NCI-H446 (cell line): ENCODE data around the gene VSTM2A.
A peak's percentile ranks its signal among the peaks of the same experiment; 100 is the strongest.
"Not testable (repeated sequence)": the region's sequence is repeated elsewhere in the genome, so short reads cannot be mapped to it uniquely, and the experiment has no call there.

Experiments used
- DNase-seq, 2 experiments: peaks; one replicate each; lab custom pipeline; 2025; lab: John Stamatoyannopoulos, UW

VSTM2A gene, protein sequence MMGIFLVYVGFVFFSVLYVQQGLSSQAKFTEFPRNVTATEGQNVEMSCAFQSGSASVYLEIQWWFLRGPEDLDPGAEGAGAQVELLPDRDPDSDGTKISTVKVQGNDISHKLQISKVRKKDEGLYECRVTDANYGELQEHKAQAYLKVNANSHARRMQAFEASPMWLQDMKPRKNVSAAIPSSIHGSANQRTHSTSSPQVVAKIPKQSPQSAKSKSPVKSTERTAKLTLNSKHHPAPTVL

DNA sequence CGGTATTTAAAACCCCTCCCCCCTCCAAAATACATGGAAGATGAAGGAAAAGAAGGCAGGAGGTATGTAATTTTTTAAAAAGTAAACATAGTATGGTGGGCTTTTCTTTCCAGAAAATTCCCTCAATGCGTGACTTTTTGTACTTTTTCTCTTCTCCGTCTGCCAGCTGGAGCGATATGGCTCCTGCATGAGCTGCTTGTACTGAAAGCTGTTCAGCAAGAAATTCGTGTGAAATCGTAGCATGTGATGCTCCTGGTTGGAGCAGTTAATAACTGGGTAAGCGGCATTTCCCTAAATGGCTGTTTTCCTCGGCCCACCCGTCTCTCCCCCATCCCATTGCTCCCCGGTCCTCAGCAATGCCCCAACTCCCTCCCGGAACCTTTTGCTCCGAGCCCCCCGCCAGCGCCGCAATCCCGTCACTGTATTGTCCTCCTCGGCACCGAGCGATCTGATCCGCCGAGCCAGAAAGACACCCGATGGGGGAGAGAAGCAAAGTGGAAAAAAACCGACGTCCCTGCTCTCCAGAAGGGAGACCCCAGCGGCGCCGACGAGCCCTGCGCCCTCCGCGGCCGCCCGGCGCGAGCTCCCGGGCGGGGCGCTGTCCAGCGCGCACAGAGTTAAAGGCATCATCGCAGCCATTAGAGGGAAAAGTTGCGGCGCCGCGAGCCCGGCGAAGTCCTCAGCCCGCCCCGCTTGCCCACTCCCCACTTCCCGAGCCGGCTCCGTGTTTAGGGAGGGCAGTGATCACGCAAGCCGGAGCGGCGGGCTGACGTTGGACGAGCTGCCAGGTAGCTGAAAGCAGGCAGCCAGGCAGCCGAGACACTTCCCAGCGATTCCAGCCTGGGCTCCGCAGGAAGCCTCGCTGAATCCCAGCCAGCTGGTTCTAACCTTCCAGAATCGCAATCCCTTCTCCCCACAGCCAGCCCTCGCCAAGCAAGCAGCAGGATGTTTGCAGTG lies at the start of gene VSTM2A:
Gene VSTM2A (plus strand): TSS at position 707 of the 957 bp plus-strand sequence. CDS start 356 bp downstream, outside the sequence.
- DNase-seq: peak in 1 of 2 experiments; percentile 46

DNA sequence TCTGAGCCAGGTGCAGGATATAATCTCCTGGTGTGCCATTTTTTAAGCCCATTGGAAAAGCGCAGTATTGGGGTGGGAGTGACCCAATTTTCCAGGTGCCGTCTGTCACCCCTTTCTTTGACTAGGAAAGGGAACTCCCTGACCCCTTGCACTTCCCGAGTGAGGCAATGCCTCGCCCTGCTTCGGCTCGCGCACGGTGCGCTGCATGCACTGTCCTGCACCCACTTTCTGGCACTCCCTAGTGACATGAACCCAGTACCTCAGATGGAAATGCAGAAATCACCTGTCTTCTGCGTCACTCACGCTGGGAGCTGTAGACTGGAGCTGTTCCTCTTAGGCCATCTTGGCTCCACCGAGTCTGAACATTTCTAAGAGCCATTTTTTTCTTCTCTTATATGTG lies 37.6 kb upstream of the VSTM2A start:
- DNase-seq: not testable (repeated sequence)

DNA sequence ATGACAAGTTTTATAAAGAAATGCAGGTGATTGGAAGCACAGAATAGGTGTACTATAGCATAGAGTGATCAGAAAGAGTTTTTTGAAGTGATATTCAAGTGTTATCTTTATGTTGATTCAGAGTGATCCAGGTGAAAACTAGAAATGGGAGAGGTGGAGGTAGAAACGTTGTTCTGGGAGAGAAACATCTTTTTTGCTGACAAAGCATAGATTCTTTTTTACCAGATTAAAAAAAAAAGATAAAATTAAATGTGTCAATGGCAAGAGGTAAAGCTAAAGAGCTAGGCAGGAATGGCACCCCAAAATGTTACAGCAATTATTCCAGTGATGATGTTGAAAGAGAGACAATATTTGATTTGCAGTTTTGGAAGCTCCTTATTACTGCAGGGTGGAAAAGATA lies 12.6 kb upstream of the VSTM2A start:
- DNase-seq: no peak

DNA sequence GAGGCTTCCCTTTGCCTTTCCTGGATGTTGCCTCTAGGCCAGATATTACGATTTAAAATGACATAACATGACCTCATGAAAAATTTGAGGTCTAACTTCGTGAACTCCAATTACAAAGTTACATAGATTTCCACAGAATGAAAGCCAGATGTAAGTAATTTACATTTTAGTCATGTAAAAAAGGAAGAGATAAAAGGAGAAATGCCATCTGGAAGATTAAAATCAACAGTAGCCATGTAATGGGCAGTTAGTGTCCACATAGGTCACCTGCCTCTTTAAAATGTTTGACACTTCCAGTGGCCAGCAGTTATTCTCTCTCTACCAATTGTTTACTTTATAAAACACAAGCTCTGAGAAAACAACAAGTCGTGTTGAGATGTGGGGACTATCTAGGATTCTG lies 4.1 kb upstream of the VSTM2A start:
- no peak for DNase-seq

DNA sequence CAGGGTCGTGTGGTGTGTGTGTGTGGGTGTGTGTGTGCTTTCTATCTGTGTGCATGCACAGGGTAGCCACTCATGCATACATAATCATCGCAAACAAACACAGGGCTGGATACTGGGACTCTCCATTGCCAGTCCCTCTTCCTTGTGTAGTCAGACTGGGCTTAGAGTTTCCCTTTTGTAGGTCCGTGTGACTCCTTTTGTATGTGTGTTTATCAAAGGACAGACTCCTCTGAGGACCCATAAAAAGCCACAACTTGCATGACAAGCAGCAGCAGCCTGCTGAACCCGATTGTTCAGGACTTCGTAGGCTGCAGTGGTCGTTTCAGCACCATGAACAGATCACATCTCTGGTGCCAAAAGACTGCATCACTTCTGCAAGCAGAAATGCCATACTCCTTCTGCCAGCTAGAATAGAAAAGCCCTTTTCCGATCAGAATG lies 895 bp downstream of the VSTM2A start:
- no peak for DNase-seq

DNA sequence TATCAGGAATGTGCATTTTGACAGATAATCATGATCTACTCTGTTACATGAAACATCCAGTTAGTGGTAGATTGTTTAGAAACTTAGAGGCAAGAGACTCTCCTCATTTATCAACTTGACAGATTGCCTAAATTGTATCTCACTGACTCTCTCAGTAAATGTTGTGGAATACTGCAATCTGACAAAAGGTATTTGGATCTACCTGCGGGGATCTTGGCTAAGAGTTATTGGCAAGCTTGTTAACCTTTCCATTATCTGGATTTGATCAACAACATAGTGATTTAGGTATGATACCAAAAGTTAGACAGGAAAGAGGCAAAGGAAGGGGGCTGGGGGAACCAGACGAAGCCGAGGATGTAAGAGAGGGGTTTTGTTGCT lies 2.0 kb downstream of the VSTM2A start:
- no peak for DNase-seq

DNA sequence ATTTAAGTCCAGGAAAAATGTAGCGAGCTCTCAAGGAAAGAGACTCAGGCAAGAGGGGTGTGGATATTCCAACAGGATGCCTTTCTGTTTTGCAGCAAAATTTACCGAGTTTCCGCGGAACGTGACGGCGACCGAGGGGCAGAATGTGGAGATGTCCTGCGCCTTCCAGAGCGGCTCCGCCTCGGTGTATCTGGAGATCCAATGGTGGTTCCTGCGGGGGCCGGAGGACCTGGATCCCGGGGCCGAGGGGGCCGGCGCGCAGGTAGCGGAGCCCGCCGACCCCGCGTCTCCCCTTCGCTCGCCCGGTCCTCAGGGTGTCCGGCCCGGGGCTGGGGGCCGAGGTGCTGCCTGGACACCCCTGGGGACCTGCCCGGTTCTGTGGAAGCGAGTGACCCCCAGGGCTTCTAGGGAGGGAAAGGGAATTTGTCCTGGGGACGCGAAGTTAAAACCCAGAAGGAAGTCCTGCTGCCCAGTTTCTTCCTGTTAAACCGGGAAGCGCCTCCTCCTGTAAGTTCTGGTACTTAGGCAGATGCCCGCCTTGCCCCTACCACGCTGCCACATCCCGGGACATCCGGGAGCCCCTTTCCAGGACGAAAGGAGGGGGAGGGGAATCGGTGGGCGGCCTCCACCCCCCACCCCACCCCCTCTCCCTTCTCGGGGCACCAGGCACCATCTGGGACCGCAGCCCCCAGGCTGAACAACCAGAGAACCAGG lies 2.5 kb downstream of the VSTM2A start:
- no peak for DNase-seq

DNA sequence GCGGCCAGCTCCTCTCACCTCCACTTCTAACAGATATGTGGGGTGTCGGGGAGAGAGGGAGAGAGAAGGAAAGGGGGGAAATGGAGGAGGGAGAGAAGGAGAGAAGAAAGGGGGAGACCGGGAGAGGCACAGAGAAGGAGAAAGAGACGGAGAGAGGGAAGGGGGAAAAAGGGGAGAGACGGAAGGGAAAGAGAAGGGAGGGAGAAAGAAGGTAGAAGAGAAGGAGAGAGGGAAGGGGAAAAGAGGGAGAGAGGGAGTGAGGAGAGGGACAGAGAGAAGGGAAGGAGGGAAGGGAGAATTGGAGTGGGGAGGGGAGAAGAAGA lies 3.0 kb downstream of the VSTM2A start:
- DNase-seq: no peak

DNA sequence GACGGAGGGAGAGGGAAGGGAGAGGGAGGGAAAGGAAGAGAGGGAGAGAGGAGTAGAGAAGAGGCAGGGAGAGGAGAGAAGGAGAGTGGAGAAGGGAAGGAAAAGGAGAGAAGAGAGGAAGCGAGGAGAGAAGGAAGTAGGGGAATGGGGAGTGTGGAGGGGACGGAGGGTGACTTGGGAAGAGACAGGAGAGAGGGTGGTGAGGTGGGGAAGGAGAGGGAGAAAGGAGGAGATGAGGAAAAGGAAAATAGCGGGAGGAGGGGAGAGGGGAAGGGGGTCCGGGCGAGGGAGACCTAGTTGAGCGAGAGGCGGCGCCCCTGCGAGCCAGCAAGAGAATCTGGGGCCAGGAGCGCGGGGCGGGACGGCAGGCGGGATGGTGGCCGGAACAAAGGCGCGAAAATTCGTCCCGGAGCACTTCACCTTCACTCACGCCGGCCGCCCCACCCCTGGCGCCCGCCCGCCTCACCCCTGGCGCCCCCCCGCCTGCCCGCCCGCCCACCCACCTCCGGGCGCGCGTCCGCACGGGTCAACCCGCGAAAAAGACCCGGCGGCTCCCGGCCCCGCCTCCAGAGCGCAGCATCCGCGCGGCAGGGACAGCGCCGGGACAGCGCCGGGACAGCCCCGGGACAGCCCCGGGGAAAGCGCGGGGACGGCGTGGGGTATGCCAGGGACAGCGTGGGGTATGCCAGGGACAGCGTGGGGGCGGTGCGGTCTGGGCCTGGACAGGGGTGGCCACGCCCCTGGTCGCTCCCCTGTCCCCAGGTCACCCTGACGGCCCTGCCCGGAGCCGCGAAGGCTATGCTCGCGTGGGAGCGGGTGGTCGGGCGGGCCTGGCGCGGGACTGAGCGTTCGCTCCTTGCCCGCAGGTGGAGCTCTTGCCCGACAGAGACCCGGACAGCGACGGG lies 4.2 kb downstream of the VSTM2A start:
- no peak for DNase-seq

DNA sequence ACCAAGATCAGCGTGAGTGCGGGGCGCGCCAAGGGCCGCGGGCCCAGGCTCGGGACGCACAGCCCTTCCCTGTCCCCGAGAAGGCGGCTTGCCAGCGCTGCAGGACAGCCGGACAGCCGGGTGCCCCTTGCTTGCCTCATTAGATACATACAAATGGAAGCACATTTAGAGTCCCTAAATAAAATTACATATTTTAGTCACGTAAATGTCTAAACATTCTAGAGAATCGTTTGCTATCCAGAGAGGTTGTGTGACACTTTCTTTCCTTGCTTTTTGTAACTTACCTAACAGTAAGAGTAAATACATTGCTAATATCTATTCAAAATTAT lies 4.8 kb downstream of the VSTM2A start:
- DNase-seq: no peak

DNA sequence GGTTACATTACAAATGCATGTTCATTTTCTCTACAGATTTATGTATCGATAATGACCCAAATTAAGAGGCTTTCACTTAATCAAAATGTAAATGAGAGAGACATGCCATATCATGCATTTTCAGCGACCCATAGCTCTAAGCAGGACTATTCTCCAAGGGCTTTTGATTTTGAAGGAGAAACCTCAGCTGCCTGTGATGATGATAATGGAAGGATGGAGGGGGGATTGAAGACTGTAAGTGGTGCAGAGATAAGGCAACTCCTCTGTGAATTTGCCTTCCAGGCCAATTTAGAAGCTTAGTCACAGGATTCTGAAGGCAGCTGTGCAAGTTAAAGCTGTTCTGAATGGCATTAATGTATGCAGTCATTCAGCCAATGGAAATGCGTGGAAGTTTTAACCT lies 8.3 kb downstream of the VSTM2A start:
- no peak for DNase-seq

DNA sequence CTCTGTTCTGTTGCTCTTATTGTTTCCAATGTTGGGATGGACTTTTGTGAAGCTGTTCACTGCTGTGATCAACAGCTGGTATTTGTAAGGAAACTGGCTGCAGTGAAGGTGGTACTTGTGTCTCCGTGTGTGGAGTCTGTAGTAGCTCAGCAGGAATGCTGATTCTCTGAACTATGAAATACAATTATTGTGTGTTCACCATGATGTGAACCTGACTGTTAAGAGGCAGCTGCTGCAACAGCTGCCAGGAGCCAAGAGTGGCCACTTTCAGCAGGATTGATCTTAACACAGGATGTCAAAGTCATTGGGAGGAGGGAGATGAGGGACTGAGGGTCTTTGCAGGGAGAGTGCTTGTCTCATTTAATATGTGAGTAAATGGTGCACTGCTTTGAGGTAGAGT lies 13.9 kb downstream of the VSTM2A start:
- no peak for DNase-seq

DNA sequence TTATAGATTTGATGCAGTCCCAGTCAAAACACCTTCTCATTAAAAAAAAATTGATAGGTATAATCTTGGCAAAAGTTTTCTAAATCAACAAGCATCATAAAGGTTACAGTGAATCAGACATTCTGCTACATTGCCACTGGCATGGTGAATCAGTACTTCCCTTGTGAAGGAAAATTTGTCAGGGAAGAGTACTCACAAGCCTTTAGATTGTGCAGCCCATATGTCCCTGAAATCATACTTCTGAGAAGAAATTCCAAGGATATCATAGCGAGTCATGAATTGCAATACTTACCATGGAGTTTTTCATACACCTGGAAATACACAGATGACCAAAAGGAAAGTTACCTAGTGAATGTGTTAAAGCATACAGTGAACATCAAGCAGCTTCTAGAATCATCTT lies 17.2 kb downstream of the VSTM2A start:
- DNase-seq: no peak

DNA sequence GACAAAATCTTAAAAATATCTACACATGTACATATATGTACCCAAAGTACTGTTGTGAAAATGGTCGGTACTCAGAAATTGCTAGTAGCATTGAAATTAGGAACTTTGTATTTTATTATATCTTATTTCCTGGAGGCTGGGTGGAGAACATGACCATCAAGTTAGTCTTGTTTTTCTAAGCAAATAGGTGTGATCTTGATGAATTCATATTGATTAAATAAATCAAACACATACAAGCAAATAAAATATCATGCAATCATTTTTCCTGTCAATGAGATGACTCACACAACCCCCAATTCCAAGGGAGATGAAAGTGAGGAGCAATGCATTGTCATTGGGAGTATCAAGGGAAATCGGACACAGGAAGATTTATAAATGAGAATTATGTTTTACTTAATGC lies 18.0 kb downstream of the VSTM2A start:
- no peak for DNase-seq

DNA sequence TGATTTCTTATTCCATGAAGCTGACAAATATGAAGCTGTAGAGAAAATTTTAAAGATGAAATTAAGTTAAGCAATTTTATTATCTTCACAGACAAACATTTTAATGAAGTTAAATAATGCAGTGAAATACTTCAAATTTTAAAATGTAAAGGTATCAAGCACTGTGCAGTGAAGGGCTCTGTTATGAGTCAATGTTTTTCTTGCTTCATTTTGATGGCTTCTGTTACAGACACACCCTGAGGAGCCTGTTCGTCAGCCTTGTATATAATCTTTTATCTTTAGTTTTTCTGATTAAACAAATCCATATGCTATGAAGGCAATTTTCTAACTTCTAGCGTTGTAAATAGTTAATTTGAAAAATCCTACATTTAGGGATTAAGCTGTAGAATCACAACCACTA lies 18.5 kb downstream of the VSTM2A start:
- no peak for DNase-seq

DNA sequence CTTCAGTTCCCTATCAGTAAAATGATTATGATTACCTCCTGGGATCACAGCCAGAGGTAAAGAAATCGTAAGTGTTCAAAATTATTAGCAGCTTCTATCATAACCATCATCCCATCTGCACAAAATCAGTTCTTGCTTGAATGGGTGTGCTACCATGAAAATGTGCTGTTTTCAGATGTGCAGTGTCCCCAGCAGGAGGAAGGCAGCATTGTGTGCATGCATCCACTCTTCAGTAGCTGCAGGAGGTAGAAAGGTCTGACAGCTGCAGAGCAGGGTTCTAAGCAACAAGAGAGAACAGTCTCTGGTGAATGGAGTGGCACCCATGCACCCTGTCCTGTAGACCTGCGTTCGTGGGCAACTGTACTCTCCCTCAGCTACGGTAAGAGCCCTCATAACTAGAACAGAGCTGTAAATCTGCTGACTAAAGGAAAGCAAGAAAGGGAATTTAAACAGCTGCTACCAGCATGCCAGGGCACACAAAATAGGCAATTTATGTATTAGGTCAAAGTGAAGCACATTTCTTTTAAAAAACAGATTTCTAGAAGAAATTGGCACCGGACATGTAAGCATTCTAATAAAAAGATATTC lies 21.2 kb downstream of the VSTM2A start:
- no peak for DNase-seq

DNA sequence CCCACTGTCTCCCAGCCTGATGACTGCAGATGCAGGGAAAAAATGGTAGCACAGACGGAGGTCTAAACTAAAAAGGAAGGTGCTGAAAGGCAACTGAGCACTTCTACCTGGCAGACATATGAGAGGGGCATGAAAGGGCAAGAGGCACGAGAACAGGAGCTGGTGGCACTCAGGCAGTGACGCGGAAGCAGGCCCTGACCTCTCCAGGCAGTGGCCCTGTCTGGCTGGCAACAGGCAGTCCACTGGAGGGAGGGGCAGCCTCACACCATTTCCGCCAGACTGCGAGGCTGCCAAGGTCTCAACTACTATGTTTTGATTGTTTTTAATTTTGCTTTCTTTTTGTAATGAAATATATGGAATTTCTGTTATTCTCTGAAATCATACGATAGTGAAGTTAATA lies 23.3 kb downstream of the VSTM2A start:
- DNase-seq: no peak

DNA sequence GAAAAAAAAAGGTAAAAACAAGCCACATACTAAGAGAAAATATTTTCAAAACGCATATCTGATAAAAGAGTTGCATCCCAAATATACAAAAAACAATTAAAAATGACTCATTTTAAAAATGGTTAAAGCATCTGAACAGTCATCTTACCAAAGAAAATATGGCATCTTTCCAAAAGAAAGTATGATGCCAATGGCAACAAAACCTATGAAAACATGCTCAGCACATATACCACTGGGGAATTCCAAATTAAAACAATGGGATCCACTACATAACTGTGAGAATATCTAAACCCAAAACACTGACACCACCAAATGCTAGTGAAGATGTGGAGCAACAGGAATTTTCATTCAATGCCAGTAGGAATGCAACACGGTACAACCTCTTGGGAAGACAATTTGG lies 39.3 kb downstream of the VSTM2A start:
- DNase-seq: no peak

DNA sequence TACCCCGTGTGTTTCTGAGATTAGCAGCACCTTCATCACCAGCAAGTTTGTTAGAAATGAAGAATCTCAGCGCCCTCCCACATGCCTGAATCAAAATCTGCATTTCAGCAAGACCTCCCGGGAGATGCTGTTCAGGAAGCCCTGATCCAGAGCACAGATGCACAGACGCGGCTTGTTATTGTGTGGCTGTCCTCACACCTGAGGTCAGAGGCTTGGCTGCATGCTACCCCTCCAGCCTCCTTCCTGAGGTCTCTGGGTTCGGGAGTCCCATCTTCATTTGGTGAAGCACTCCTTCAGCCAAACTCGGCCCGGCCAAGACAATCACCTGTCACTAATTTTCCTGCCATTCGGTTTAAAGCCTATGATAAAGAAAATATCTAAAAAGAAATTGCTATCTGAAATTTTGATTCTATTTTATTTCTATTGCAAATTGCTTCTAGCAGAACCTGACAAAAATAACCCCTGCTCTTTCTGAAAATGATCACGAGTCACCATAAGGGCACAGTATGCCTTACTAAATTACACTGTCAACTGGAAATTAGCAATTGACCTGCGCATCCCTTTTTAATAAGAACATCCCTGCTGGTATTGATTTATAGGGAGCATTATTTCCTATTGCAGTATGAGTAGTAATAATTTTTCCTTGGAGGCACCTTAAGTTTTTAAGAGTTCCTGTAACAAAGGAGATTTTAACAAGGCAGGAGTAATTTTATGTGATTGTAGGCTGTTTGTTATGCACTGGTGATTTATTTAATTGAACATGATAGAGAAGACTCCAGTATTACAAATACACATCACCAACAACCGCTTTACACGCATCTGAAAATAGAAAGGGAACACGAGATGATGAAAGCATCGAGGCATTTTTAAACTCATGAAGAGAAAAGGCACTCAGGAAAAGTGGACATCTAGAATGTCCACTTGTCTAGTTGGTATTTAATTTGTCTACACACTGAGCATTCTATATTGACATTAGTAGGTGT lies 49.5 kb downstream of the VSTM2A start:
- no peak for DNase-seq

DNA sequence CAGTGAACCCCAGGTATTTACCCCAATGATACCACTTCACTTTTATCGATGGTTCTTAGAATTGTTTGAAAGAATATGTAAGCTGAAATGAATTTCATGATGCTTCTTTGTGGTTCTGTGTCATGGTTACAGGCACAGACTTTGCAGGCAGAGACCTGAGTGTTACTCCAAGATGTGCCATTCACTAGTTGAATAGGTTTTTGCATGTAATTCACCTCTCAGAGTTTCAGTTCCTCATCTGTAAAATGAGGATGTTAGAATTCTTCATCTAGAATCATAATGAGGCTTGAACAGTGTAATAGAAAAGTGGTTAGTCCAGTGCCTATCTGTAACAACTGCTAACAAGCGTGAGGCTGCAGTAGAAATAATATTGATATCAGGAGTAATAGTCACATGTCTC lies 54.6 kb downstream of the VSTM2A start:
- no peak for DNase-seq
